Anterior cingulate cortex (tissue), 58 donors: ENCODE data around the gene PDF.

Experiments
- DNase-seq, 58 donors: peaks; one replicate each; lab custom pipeline; 2025; lab: John Stamatoyannopoulos, UW

Gene PDF

DNA sequence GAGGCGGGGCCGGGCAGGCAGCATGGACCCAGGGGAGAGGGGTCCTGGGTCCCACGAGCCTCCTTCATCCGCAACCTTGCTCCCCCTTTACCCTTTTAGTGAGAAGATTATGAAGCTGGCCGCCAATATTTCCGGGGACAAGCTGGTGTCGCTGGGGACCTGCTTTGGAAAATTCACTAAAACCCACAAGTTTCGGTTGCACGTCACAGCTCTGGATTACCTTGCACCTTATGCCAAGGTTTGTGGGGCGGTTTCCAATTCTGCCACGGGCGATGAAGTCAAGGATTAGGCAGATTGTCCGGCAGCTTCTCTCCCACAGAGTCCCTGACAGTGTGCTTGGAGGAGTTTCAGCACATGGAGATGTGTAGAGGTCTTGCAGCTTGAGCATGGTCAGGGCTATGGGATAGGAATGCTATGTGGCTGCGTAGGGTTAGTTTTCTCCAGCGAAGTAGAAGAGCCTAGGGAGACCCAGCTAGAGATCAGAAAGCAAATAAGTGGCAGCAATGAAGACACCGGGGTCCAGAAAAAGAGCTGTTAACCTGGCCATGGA is 9.8 kb upstream of the PDF start:
- no peak for DNase-seq

DNA sequence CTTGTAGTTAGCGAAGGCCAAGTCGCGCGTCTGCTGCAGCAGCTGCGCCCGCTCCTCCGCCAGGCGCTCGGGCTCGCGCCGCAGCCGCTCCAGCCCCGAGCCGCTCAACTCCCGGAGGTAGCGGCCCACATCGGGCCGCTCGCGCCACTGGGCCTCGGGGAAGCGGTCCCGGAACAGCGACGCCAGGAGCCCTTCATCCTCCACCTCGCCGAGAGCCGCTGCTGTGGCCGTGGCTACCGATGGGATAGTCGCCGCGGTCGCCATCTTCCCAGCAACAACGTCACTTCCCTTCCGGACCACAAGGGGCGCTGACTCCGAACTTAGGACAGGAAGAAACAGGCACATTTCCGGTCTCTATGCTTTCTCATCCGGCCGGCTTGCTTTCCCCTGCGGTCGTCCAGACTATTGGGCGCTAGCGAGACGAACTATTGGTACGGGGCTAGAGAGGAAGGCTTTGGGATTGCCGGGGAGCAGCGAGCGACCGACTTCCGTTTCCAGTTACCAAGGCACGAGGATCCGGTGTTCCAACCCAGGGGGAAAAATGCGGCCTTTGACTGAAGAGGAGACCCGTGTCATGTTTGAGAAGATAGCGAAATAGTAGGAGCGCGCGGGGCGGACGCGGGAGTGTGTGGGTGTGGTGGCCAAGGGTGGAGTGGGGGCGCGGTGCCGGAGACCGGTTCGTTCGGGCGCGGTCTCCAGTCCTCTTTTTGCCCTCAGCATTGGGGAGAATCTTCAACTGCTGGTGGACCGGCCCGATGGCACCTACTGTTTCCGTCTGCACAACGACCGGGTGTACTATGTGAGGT is 9.1 kb upstream of the PDF start, which contains the start of the genes COG8 and NIP7:
Gene COG8 (minus strand): TSS at position 276 of the 806 bp plus-strand sequence. CDS start 12 bp downstream, at position 264.
Gene NIP7 (plus strand): TSS at position 484 of the 806 bp plus-strand sequence. CDS start 58 bp downstream, at position 542.
- DNase-seq = peak; percentile 65 to 98 (median 94)

DNA sequence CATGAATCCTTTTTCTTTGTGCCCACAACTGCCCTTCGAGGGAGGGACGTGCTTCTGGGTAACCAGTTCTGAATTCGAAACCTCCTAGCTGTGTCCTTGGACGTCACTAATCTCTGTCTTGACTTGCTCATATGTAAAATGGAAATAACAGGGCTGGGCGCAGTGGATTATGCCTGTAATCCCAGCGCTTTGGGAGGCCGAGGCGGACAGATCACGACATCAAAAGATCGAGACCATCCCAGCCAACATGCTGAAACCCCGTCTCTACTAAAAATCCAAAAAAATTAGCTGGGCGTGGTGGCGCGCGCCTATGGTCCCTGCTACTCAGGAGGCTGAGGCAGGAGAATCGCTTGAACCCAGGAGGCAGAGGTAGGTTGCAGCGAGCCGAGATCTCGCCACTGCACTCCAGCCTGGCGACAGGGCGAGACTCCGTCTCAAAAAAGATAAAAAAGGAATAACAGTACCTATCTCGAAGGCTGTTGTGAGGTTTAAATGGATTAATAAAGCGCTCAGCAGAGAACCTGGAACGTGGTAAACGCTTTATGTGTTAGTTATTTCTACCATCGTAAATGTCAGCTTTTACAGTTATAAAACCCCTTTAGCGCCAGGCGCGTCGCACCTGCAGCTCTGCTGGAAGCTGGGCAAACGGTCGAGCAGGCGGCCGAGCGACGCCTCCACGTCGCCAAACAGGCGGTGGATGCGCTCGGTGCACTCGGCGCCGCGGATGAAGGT is 8.3 kb upstream of the PDF start:
- DNase-seq = peak in 2 of 58 donors; percentile 53 to 68

DNA sequence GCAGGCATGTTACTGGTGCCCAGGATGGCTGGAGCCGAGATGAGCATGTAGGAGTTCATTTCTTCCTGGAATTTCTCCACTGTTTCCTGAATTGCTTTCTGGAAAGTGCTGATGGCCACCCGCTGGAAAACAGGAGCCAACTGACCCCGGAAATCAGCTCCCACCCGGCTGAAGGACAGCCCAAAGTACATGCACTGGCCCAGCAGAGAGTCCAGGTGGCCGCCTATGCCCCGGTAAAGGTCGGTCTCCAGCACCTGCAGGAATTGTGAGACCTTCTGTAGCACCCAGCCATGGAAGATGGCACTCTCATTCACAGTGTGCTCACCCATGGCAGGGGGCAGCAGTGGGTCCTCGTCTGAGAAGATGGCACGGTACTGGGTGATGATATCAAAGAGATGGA is 4.3 kb upstream of the PDF start:
- no peak for DNase-seq

DNA sequence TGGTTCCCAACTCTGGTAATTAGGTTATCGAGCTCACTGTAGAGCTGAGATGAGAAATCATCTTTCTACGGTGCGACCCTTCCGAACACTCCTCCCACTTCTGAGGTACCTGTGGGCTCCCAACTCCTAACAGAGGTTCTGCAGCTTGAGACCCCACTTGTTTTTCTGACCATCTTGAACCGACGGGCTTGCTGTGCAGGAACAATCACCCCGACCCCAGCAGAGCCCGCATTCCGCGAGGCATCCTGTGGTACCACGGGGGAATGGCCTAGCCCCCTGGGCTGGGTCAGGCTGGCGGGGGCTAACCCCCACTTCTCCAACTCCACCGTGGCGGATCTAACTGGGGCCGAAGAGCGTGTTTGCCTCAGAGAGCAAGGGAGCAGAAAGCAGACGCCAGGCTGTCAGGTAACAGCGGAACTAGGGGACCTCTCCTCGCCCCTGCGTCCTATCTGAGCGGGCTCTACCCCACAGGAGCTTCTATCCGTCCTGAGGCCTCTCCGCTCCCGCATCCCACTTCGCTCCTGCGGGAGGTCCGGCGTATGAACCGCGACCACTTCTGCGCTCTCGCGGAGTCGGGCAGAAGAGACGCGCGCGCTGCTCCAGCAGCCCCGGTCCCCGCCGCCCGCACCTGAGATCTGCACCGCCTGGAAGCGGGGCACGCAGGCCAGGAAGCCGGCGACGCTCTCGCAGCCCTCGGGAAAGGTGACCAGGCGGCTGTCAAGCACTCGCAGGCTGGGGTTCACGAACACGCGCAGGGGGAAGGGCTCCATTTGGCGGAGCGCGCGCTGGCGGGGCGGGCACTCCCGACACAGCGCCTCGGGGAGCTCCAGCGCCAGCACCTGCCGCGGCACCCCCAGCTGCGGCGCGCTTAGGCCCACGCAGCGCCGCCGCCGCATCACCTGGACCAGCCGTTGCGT is 761 bp downstream of the PDF start:
- DNase-seq = peak in 10 of 58 donors; percentile 28 to 77 (median 58)

DNA sequence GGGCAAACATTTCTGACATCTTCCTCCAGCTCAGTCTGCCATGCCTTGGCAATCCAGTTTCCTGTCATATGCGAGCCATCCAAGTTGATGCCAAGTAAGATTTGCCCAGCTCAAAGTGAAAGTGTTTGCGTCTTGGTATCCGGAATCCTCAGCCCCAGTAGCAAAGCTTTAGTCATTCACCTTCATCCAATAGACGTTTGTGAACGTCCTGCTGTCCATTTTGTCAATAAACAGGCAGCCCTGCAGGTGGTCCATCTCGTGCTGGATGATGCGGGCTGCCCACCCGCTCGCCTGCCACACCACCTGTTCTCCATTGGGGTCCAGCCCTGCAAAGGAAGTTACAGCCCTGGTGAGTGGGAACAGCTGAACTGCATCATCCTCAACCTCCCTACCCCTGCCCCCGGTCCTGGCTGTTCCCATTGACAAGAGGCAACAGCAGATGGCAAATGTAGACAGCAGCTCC is 1.5 kb downstream of the PDF start:
- DNase-seq = peak in 1 of 58 donors; percentile 13

DNA sequence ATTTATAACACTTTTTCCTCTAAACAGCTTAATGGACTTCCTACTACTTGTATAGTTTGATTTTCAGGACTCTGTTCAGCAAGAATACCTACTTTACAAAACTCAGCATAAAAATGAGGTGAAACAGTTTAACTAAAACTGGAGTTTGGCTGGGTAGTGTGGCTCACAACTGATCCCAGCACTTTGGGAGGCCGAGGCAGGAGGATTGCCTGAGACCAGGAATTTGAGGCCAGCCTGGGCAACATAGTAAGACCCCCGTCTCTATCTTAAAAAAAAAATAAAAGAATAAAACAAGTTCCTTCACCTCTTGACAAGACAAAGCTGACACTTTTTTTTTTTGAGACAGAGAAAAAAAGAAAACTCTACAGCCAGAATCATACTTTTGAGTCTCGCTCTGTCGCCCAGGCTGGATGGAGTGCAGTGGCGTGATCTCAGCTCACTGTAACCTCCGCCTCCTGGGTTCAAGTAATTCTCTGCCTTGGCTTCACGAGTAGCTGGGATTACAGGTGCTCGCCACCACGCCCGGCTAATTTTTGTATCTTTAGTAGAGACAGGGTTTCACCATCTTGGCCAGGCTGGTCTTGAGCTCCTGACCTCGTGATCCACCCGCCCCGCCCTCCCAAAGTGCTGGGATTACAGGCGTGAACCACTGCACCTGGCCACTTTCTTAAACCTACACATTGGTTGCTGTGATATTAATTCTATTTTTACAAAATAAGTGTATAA is 2.6 kb downstream of the PDF start:
- no peak for DNase-seq

DNA sequence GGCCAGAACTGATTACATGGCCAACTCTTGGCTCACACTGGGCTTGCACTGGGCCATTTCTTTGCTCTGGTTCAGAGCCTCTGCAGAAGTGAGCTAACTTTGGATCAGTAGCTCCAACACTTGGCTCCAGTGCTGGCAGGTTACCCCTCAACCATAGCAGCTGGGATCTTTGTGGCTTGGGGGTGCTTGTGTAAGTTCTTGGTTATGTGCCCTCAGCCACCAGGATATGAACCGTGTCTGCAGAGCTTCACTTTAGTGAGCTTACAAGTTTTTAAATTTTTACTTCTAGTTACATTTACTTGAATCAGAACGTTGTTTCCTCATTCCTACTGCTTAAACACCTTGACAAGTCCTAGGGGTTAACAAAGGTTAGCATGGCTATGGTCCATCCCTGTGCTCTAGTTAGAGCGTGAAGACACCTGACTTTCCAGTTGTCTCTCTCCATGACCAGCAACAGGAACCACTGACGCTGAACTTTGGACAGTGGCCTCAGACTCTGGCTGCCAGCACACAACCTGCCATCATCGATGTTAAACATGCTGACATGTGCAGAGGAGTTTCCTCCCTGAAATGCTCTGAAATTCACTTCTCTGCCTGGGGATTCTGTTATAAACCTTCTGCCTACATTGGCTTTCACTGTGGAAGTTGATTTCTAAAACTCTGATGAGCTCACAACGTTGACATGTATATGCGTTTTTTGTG is 4.1 kb downstream of the PDF start:
- DNase-seq = no peak

DNA sequence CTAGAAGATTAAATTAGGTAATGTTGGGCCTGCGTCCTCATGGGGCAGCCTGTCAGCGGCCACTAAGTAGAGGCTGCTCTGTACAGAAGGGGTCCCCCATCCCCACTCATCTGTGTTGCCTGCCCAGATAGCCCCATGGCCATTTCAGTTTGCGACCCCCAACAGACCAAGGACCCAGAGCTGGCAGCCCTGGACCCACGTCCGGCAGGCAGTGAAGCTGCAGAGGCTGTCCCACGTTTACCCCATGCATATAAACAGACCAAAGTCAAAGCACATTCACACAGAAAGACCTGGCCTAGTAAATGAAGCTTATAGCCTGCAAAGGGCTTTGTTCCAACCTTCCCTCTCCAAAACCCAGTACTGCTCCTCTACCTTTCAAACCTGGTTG is 4.6 kb downstream of the PDF start:
- no peak for DNase-seq

DNA sequence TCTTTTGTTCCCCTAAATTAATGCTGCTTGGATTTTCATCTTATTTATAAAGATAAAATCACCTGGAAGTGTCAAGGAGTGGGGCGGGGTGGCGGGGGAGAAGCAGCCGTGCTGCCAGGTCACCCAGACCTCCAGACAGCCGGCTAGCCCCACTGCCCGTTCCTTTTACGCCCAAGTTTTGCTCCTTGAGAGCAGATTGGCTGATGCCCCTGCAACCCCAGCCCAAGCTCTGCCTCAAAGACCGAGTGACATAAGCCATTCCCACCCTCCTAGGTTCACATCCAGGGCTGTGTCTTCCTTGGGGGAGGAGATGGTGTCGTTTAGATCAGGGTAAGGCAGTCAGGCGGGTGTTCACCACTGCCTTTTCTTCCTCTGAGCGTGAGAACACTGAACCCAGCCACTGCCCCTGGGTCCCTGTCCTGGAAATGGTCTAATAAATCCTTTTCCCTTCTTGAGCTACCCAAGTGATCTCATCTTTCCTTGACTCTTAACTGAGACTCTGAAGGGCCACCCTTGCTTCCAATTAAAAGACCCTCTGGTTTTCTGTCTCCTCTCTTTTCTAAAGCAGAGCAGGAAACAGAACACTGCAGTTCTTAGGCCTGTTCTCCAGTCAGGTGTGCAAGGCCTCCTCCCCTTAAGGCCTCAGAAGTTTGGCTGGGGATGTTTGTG is 5.7 kb downstream of the PDF start:
- no peak for DNase-seq

DNA sequence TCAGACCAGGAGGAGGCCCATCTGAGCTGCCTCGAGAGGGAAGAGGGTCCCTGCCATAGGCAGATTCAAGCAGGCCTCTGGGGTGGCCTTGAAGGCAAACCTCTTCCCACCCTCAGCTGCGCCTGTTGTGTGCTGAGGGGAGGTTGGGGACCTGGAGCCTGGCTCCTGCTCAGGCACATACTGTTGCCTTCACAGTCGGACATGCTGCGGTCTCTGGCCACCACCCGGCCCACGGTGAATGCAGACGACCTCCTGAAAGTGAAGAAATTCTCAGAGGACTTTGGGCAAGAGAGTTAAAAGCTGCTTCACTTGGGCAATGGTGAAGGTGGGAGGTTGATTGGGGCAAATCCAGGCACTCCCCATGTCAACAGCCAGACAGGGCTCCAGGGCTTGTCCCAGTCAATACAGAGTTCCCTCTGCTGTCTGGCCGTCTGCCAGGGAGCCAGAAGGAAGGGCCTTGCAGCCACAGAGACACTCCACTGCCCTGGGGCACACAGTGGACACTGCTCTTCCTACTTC is 6.3 kb downstream of the PDF start:
- peak in 14 of 58 donors; percentile 9 to 40 (median 32) for DNase-seq

DNA sequence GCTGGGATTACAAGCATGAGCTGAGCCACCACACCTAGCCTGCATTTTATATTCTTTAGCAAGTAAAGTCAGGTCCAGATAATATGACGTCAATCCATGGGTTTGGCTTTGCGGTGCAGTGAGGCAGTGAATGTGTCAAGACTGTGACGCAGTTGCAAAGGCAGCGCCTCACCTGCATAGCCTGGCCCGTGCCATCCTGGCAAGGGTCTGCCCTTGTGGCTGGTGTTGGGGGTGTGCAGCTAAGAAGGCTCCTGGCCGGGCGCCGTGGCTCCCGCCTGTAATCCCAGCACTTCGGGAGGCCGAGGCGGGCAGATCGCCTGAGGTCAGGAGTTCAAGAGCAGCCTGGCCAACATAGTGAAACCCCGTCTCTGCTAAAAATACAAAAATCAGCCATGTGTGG is 7.0 kb downstream of the PDF start:
- DNase-seq = no peak

DNA sequence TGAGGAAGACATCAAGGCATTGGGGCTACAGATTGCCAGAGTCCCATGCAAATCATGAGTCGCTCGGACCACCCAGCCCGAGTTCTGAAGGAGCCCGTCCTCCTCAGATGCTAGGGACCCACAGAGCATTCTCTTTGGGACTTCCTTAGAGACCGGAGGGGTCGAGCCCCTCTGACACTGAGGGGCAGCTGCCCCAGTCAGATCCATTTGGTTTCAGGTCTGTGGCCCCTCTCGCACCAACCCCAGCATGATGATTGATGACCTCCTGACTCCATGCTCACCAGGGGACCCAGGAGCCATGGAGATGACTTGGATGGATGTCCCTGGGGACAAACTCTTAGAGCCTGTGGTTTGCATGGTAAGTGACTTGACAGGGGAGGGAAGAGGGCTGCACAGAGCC is 8.0 kb downstream of the PDF start:
- DNase-seq = no peak

DNA sequence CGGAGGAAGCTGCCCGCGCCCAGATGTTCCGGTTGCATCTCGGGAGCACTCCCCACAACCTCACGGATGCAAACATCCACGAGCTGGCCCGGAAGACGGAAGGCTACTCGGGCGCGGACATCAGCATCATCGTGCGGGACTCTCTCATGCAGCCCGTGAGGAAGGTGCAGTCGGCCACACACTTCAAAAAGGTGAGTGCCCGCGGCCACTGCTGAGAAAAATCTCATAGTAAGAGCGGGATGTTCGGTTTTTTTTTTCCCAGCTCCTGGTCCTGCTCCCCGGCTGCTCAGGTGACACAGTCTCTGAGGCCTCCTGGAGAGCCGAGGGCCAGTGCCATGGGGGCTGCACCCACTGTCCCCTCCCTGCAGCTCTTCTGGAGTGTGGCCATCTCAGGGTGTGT is 9.3 kb downstream of the PDF start:
- DNase-seq = no peak

DNA sequence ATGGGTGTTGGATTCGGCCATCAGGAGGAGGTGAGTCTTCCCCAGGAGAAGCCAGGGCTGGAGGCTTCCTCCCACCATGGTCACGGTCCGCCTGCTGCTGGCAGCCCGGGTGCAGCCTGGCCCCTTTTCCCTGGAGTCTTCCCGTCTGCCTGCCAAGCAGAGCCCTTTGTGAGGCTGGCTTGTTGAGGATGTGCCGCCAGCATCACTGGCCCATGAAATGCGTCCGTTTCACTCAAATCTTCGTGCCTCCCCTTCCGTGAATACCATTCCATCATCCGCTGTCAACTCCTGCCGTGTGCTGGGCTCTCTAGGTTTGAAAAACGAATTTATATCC is 9.7 kb downstream of the PDF start:
- no peak for DNase-seq

DNA sequence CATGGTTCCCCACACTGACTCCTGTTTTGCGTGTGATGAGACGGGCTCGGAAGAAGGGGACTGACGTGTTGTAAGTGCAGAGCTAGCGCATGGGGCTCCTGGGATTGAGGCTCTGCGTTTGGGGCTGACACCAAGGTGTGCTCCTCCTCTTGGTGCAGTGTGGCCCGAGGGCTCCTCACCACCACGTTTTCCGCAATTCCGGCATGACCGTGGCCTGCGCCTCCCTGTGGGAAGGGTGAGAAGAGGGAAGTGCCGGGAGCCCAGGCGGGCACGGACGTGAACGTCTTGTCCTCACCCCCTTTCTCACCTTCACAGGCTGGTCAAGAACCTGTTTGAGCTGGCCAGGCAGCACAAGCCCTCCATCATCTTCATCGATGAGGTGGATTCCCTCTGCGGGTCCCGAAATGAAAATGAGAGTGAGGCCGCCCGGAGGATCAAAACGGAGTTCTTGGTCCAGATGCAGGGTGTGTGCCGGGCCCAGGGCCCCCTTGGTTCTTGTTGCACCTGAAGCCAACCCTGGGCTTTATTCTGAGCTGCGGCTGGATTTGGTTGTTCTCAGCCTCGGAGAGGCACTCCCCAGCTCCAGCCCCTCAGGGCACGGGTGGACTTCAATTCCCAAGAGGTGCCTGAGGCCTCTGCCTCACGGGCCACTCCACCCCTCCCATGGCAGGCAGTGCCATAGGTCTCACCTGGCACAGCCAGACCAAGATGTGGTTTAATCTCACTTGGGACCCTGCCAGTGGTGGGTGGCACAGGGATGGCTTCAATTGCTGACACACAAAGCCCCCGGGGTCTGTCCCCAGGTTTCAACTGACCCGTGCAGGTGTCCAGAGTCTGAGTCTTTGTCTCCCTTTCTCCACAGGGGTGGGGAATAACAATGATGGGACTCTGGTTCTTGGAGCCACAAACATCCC is 10.3 kb downstream of the PDF start:
- no peak for DNase-seq

DNA sequence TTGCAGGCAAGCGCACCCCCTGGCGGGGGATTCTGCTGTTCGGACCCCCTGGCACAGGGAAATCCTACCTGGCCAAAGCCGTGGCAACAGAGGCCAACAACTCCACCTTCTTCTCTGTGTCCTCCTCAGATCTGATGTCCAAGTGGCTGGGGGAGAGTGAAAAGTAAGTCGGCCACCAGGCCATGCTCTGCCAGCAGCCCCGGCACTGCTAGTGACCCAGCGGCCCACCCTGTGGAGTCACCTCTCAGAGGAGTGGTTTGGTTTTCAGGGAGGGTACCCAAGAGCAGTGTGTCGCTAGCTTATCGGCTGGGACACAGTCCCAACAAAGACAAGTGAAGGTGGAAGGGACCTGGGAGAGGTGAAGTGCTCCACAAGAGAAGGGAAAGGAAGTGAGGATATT is 11.0 kb downstream of the PDF start:
- DNase-seq = no peak
